GM19239 (cell line): Measurements from ENCODE around the gene CCDC120.

Experiments
- DNase-seq: peaks from one replicate; pipeline ENCODE4 v3.0.0; 2011; ENCODE audit warnings: low spot score; ENCODE audit not compliant: insufficient read length
- FAIRE-seq: peaks from 2 replicates; lab custom pipeline; 2011; peaks lifted over from hg19 to GRCh38; lab: Jason Lieb, UNC

The CCDC120 gene

GRCh38 chrX:49100704-49101628 is 42.2 kb downstream of the CCDC120 start:
- FAIRE-seq (peak; percentile 98), DNase-seq (peak; percentile 87)

- DNase-seq = no peak
- FAIRE-seq = no peak
These were observed 42.8 kb downstream of the CCDC120 start for GRCh38 chrX:49101629-49101984.

- FAIRE-seq = no peak
- no peak for DNase-seq
These were observed 43.4 kb downstream of the CCDC120 start for GRCh38 chrX:49102190-49102589.

GRCh38 chrX:49103637-49104036 is 44.8 kb downstream of the CCDC120 start:
- DNase-seq (no peak), FAIRE-seq (no peak)

GRCh38 chrX:49106296-49106695 is 47.5 kb downstream of the CCDC120 start:
- FAIRE-seq (no peak), DNase-seq (no peak)

- no peak for FAIRE-seq
- DNase-seq = no peak
These were observed 48.1 kb downstream of the CCDC120 start for GRCh38 chrX:49106930-49107329.

- no peak for FAIRE-seq
- no peak for DNase-seq
These were observed 49.8 kb downstream of the CCDC120 start for GRCh38 chrX:49108641-49109040.

GRCh38 chrX:49110417-49110816 is 51.6 kb downstream of the CCDC120 start:
- FAIRE-seq = no peak
- no peak for DNase-seq

- no peak for FAIRE-seq
These were observed 53.0 kb downstream of the CCDC120 start for GRCh38 chrX:49111791-49112190.

GRCh38 chrX:49116076-49116475 is 57.3 kb downstream of the CCDC120 start:
- no peak for DNase-seq
- FAIRE-seq = no peak

More at GRCh38 chrX:49111791-49112190, 53.0 kb downstream of the CCDC120 start:
- DNase-seq = no peak

- DNase-seq (no peak), FAIRE-seq (no peak)
These were observed 57.9 kb downstream of the CCDC120 start for GRCh38 chrX:49116716-49117115.

- FAIRE-seq = no peak
- no peak for DNase-seq
These were observed 58.8 kb downstream of the CCDC120 start for GRCh38 chrX:49117581-49117980.
